SK-N-SH treated with all-trans-retinoic acid at 6 μM for 48 hours (cell line): ENCODE measurements around the gene KRTAP1-1.

ENCODE experiments used
- ARNTL ChIP-seq: fragments of 450-650 bp; formaldehyde crosslinking; IDR thresholded peaks from 2 replicates; pipeline ENCODE4 v1.5.0; 2020; ENCODE audit warnings: low read depth, mild to moderate bottlenecking, moderate library complexity, borderline replicate concordance
- CSDC2 ChIP-seq: fragments of 250-450 bp; sonication (Bioruptor Pico); IDR thresholded peaks from 2 replicates; pipeline ENCODE4 v1.5.0; 2020; ENCODE audit warnings: mild to moderate bottlenecking, moderate library complexity
- PPARA ChIP-seq: fragments of 250-450 bp; sonication (Bioruptor Pico); IDR thresholded peaks from 2 replicates; pipeline ENCODE4 v1.5.0; 2020; ENCODE audit warnings: mild to moderate bottlenecking, borderline replicate concordance
- RARB ChIP-seq: fragments of 250-450 bp; sonication (Bioruptor Pico); IDR thresholded peaks from 2 replicates; pipeline ENCODE4 v1.8.0; 2021; ENCODE audit warnings: mild to moderate bottlenecking, moderate library complexity
- TCF4 ChIP-seq: fragments of 250-450 bp; sonication (Bioruptor Pico); IDR thresholded peaks from 2 replicates; pipeline ENCODE4 v1.8.0; 2021; ENCODE audit warnings: mild to moderate bottlenecking, moderate library complexity, borderline replicate concordance
- TOX ChIP-seq: fragments of 250-450 bp; sonication (Bioruptor Pico); IDR thresholded peaks from 2 replicates; pipeline ENCODE4 v1.8.0; 2021; ENCODE audit warnings: mild to moderate bottlenecking, moderate library complexity, borderline replicate concordance
- ZFP3 ChIP-seq: fragments of 250-450 bp; sonication (Bioruptor Pico); IDR thresholded peaks from 2 replicates; pipeline ENCODE4 v1.5.0; 2020; ENCODE audit warnings: mild to moderate bottlenecking, moderate library complexity
- ZNF70 ChIP-seq: fragments of 450-650 bp; formaldehyde crosslinking; IDR thresholded peaks from 2 replicates; pipeline ENCODE4 v1.5.0; 2020; ENCODE audit warnings: mild to moderate bottlenecking, moderate library complexity
- ZNF8 ChIP-seq: fragments of 450-650 bp; formaldehyde crosslinking; IDR thresholded peaks from 2 replicates; pipeline ENCODE4 v1.5.0; 2020; ENCODE audit warnings: mild to moderate bottlenecking, moderate library complexity
- TF ChIP-seq, protein P1 (sequence below): fragments of 250-450 bp; sonication (Bioruptor Pico); IDR thresholded peaks from 2 replicates; pipeline ENCODE4 v1.5.0; 2020; ENCODE audit warnings: mild to moderate bottlenecking, moderate library complexity
- TF ChIP-seq, protein P2 (sequence below): fragments of 250-450 bp; sonication (Bioruptor Pico); IDR thresholded peaks from 2 replicates; pipeline ENCODE4 v1.8.0; 2020; ENCODE audit warnings: mild to moderate bottlenecking, moderate library complexity, borderline replicate concordance
- TF ChIP-seq, protein P3 (sequence below): fragments of 250-450 bp; sonication (Bioruptor Pico); IDR thresholded peaks from 2 replicates; pipeline ENCODE4 v1.5.1; 2020; ENCODE audit warnings: low read depth, mild to moderate bottlenecking, moderate library complexity
- TF ChIP-seq, protein P4 (sequence below): fragments of 250-450 bp; sonication (Bioruptor Pico); IDR thresholded peaks from 2 replicates; pipeline ENCODE4 v1.5.1; 2021; ENCODE audit warnings: mild to moderate bottlenecking, moderate library complexity

DNA sequence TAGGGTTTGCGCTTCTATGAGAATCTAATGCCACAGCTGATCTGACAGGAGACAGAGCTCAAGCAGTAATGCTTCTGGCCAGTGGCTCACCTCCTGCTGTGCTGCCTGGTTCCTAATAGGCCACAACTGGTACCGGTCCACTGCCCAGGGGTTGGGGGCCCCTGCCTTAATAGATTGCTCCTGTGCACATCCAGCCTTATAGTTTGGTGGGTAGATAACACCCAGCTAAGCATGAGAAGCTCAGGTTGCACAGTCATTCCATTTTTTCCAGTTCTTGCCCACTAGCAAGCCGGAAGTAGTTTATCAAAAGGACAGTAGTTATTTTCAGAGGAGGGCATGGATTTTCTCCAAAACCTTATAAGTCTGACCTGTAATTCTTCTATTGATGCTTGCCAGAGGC lies 21.8 kb downstream of the KRTAP1-1 start:
- no peak for TF ChIP-seq ARNTL (CRISPR knock-in tag)
- TF ChIP-seq, protein P1, sequence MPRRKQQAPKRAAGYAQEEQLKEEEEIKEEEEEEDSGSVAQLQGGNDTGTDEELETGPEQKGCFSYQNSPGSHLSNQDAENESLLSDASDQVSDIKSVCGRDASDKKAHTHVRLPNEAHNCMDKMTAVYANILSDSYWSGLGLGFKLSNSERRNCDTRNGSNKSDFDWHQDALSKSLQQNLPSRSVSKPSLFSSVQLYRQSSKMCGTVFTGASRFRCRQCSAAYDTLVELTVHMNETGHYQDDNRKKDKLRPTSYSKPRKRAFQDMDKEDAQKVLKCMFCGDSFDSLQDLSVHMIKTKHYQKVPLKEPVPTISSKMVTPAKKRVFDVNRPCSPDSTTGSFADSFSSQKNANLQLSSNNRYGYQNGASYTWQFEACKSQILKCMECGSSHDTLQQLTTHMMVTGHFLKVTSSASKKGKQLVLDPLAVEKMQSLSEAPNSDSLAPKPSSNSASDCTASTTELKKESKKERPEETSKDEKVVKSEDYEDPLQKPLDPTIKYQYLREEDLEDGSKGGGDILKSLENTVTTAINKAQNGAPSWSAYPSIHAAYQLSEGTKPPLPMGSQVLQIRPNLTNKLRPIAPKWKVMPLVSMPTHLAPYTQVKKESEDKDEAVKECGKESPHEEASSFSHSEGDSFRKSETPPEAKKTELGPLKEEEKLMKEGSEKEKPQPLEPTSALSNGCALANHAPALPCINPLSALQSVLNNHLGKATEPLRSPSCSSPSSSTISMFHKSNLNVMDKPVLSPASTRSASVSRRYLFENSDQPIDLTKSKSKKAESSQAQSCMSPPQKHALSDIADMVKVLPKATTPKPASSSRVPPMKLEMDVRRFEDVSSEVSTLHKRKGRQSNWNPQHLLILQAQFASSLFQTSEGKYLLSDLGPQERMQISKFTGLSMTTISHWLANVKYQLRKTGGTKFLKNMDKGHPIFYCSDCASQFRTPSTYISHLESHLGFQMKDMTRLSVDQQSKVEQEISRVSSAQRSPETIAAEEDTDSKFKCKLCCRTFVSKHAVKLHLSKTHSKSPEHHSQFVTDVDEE = no peak
- TF ChIP-seq PPARA (CRISPR knock-in tag) = no peak
- TF ChIP-seq ZFP3 (CRISPR knock-in tag) = no peak
- TF ChIP-seq TOX (CRISPR knock-in tag) = no peak
- TF ChIP-seq CSDC2 (CRISPR knock-in tag) = no peak
- TF ChIP-seq TCF4 (CRISPR knock-in tag) = no peak
- no peak for TF ChIP-seq ZNF8 (CRISPR knock-in tag)
- TF ChIP-seq RARB = no peak
- TF ChIP-seq ZNF70 (CRISPR knock-in tag) = no peak
- TF ChIP-seq, protein P2, sequence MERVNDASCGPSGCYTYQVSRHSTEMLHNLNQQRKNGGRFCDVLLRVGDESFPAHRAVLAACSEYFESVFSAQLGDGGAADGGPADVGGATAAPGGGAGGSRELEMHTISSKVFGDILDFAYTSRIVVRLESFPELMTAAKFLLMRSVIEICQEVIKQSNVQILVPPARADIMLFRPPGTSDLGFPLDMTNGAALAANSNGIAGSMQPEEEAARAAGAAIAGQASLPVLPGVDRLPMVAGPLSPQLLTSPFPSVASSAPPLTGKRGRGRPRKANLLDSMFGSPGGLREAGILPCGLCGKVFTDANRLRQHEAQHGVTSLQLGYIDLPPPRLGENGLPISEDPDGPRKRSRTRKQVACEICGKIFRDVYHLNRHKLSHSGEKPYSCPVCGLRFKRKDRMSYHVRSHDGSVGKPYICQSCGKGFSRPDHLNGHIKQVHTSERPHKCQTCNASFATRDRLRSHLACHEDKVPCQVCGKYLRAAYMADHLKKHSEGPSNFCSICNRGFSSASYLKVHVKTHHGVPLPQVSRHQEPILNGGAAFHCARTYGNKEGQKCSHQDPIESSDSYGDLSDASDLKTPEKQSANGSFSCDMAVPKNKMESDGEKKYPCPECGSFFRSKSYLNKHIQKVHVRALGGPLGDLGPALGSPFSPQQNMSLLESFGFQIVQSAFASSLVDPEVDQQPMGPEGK (CRISPR knock-in tag) = no peak
- TF ChIP-seq, protein P3, sequence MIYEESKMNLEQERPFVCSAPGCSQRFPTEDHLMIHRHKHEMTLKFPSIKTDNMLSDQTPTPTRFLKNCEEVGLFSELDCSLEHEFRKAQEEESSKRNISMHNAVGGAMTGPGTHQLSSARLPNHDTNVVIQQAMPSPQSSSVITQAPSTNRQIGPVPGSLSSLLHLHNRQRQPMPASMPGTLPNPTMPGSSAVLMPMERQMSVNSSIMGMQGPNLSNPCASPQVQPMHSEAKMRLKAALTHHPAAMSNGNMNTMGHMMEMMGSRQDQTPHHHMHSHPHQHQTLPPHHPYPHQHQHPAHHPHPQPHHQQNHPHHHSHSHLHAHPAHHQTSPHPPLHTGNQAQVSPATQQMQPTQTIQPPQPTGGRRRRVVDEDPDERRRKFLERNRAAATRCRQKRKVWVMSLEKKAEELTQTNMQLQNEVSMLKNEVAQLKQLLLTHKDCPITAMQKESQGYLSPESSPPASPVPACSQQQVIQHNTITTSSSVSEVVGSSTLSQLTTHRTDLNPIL (CRISPR knock-in tag) = no peak
- TF ChIP-seq, protein P4, sequence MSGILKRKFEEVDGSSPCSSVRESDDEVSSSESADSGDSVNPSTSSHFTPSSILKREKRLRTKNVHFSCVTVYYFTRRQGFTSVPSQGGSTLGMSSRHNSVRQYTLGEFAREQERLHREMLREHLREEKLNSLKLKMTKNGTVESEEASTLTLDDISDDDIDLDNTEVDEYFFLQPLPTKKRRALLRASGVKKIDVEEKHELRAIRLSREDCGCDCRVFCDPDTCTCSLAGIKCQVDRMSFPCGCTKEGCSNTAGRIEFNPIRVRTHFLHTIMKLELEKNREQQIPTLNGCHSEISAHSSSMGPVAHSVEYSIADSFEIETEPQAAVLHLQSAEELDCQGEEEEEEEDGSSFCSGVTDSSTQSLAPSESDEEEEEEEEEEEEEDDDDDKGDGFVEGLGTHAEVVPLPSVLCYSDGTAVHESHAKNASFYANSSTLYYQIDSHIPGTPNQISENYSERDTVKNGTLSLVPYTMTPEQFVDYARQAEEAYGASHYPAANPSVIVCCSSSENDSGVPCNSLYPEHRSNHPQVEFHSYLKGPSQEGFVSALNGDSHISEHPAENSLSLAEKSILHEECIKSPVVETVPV (CRISPR knock-in tag) = no peak
